Liver (tissue), 2 donors: Measurements from ENCODE around the gene TWF2.
A peak's percentile ranks its signal among the peaks of the same experiment; 100 is the strongest.

ENCODE experiments used
- CTCF ChIP-seq: fragments of 150-350 bp; IDR thresholded peaks from 2 replicates; pipeline ENCODE4 v1.5.1; 2017; ENCODE audit warnings: improper control_type of control experiment, low read depth, low read length; ENCODE audit not compliant: missing input control
- MAX ChIP-seq: IDR thresholded peaks from 2 replicates; pipeline ENCODE4 v1.6.1; 2016; ENCODE audit warnings: antibody characterized with exemption
- ZBTB33 ChIP-seq: IDR thresholded peaks from 2 replicates; pipeline ENCODE4 v1.6.1; 2016; ENCODE audit warnings: antibody characterized with exemption
- donor health status: healthy.

- TF ChIP-seq CTCF (no peak), ZBTB33 (no peak), MAX (peak; percentile 48)
Measured at GRCh38 chr3:52277071-52277964, 38.4 kb upstream of the TWF2 start.
